AG04450 (cell line): ENCODE measurements around the gene NOTUM. TPM values are rescaled to one million over a fixed set of nuclear protein-coding genes. Genes with fewer than 3 reads are reported as not detected.

Experiments
- CTCF ChIA-PET: fragments of 300-600, 350-600 bp; formaldehyde crosslinking; extraction: SDS; loops from one replicate; lab custom pipeline; 2022; ENCODE audit warnings: antibody characterized with exemption, inconsistent platforms; lab: Charles Lee
- POLR2A ChIA-PET: fragments of 350-600 bp; formaldehyde crosslinking; extraction: SDS; loops from one replicate; lab custom pipeline; 2021; ENCODE audit warnings: antibody characterized with exemption, inconsistent platforms; lab: Yijun Ruan, JAX
- DNase-seq: peaks from one replicate; pipeline ENCODE4 v3.0.0-alpha.2; 2011; ENCODE audit warnings: low read depth, low spot score
- H3K27ac ChIP-seq: one replicate; pipeline ENCODE4 v1.5.1; 2012; ENCODE audit warnings: low read depth, low read length, control low read depth
- H3K27me3 ChIP-seq: one replicate; pipeline ENCODE4 v1.6.0; 2012; ENCODE audit warnings: low read length; ENCODE audit not compliant: control insufficient read depth, insufficient read depth
- H3K4me3 ChIP-seq: 2 replicates; pipeline ENCODE4 v1.5.1; 2011; ENCODE audit warnings: mild to moderate bottlenecking, low read depth, low read length, control low read depth
- H3K9me3 ChIP-seq: 2 replicates; pipeline ENCODE4 v1.5.1; 2012; ENCODE audit warnings: low read length; ENCODE audit not compliant: control insufficient read depth, insufficient read depth
- CTCF ChIP-seq: IDR thresholded peaks from 2 replicates; pipeline ENCODE4 v1.5.1; 2011; ENCODE audit warnings: low read depth, low read length, control low read depth, inconsistent platforms
- polyA plus RNA-seq: library from polyadenylated mRNA; depleted of rRNA; stranded (reverse); fragments of >200 nt; gene quantifications from 2 replicates; pipeline ENCODE4 v1.2.3, GENCODE V29; 2011

NOTUM gene
- polyA plus RNA-seq, 1 experiment: not detected

- ChIA-PET CTCF (no interaction called here), POLR2A (no interaction called here)
- no peak for DNase-seq
- Histone ChIP-seq H3K27ac (no peak overlapping the region), H3K9me3 (peaks cover 16% of the 10 kb centered on the region), H3K27me3 (no peaks in the 10 kb centered on the region), H3K4me3 (no peak overlapping the region)
- no peak for TF ChIP-seq CTCF
Observed at GRCh38 chr17:81987161-81987770, 26.3 kb upstream of the NOTUM start.

GRCh38 chr17:81986606-81987005 is 25.6 kb upstream of the NOTUM start:
- DNase-seq: no peak
- H3K27me3 ChIP-seq: no peaks in the 10 kb centered on the region
- CTCF ChIA-PET: interaction anchor here (0.5 kb wide), 1 partner anchor 930 kb away, joined by 4 read pairs; no protein-coding TSS in a partner anchor
- TF ChIP-seq CTCF: no peak
- H3K4me3 ChIP-seq: no peak overlapping the region
- POLR2A ChIA-PET: no interaction called here
- H3K9me3 ChIP-seq: peaks cover 16% of the 10 kb centered on the region
- H3K27ac ChIP-seq: no peak overlapping the region

DNA sequence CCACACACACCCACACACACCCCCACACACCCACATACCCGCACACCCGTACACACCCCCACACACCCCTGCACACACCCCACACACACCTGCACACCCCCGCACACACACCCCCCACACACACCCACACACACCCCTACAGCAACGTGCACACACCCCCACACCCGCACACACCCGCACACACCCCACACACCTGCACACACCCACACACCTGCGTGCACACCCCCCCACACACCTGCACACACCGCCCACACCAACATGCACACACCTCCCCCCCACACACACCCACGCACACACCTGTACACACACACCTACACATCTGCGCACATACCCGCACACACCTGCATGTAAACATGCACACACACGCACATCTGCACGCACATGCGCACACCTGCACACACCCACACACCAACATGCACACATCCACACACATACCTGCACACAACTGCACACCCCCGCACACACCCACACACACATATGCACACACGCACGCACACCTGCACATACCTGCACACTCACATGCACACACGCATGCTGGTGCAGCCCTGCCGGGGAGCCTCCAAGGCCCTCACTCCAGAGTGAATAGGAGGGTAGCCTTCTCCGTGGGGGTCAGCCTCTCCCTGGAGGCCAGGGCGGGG is 23.9 kb upstream of the NOTUM start:
- ChIA-PET CTCF (no interaction called here), POLR2A (no interaction called here)
- H3K9me3 ChIP-seq: peaks cover 5% of the 10 kb centered on the region; the same call in 1 of the 2 replicates
- no peak overlapping the region for H3K27ac ChIP-seq
- no peak for DNase-seq
- no peaks in the 10 kb centered on the region for H3K27me3 ChIP-seq
- H3K4me3 ChIP-seq: no peak overlapping the region
- no peak for TF ChIP-seq CTCF

DNA sequence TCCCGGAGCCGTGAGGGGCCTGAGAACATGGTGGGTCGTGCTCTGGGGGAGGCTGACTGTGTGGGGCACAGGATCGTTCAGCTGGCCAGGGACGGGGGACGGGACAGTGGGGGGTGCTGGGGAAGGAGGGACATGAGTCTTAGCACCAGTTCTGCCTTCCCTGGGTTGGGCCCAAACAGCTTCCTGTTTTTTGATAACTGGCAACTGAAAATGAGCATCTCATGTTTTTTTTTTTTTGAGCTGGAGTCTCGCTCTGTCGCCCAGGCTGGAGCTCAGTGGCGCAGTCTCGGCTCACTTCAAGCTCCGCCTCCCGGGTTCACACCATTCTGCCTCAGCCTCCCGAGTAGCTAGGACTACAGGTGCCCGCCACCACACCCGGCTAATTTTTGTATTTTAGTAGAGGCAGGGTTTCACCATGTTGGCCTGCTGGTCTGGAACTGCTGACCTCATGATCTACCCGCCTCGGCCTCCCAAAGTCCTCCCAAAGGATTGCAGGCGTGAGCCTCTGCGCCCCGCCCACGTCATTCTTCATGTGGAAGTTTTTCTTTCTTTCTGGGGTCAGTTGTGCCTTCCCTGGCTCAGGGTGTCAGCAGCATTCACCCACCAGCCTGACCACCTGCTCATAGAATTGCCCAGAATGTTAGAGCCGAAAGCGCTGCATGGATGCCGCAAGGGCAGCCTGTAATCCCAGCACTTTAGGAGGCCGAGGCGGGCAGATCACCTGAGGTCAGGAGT is 22.8 kb upstream of the NOTUM start:
- POLR2A ChIA-PET: interaction anchor here (0.8 kb wide), 1 partner anchor 20 kb away, joined by 4 read pairs; no protein-coding TSS in a partner anchor
- no peak for DNase-seq
- CTCF ChIA-PET: no interaction called here
- no peak for TF ChIP-seq CTCF
- Histone ChIP-seq H3K4me3 (no peak overlapping the region), H3K9me3 (no peaks in the 10 kb centered on the region; the same call in 1 of the 2 replicates), H3K27me3 (no peaks in the 10 kb centered on the region), H3K27ac (no peak overlapping the region)
